ENCODE data around the gene FAM78A. TPM values are rescaled to one million over a fixed set of nuclear protein-coding genes. Genes with fewer than 3 reads are reported as not detected.

Gene FAM78A
- total RNA-seq, 4 donors from 2014 or later: 1.00 to 3.4 (median 2.2) TPM

GRCh38 chr9:131275332-131276093 is 797 bp downstream of the FAM78A start:
- 50% methylated on average over 29 of the region's 29 CpGs; no CpG with 5 or more reads in 1 of the 2 donors for WGBS, 2 donors (ENCODE audit: low coverage in 1 of 2)
- TF ChIP-seq POLR2AphosphoS5 (IDR thresholded peaks at IDR 0.05) (no peak), CTCF (IDR thresholded peaks at IDR 0.05) (no peak), EP300 (IDR thresholded peaks at IDR 0.05; ENCODE audit: low read depth) (no peak), POLR2A (IDR thresholded peaks at IDR 0.05) (no peak)
- H3K27me3 ChIP-seq: peaks cover 39% of the 10 kb centered on the region
- peak overlapping the region; percentile 24 to 79 (median 73) for H3K4me3 ChIP-seq
- in situ Hi-C loops (cut with MboI; ENCODE audit: low pct_ligation_motif_present in 1 of 4, low pct_unique_long_range_greater_than_20kb in 1 of 4, low sequenced_read_pairs in 3 of 4): no loop called here
- peak overlapping the region; percentile 76 to 84 (median 82) for H3K27ac ChIP-seq
- intact Hi-C loops (cut with DNase I; ENCODE audit: low total_unique reads): no loop called here
- H3K36me3 ChIP-seq: no peaks in the 10 kb centered on the region
- DNase-seq: peak; percentile 49
- H3K4me1 ChIP-seq: peaks cover 5 to 28% (median 12%) of the 10 kb centered on the region in 4 donors
- H3K9me3 ChIP-seq: no peaks in the 10 kb centered on the region

- in situ Hi-C loops (cut with MboI; ENCODE audit: low pct_ligation_motif_present in 1 of 4, low pct_unique_long_range_greater_than_20kb in 1 of 4, low sequenced_read_pairs in 3 of 4) (no loop called here), intact Hi-C loops (cut with DNase I; ENCODE audit: low total_unique reads) (no loop called here)
- TF ChIP-seq POLR2A (IDR thresholded peaks at IDR 0.05) (peak; percentile 32), CTCF (IDR thresholded peaks at IDR 0.05) (no peak), EP300 (IDR thresholded peaks at IDR 0.05; ENCODE audit: low read depth) (no peak), POLR2AphosphoS5 (IDR thresholded peaks at IDR 0.05) (peak in 2 of 3 donors; percentile 53 to 55)
- Histone ChIP-seq H3K9me3 (no peaks in the 10 kb centered on the region), H3K4me1 (peaks cover 5 to 28% (median 12%) of the 10 kb centered on the region in 4 donors), H3K27ac (peak overlapping the region; percentile 76 to 84 (median 82)), H3K36me3 (no peaks in the 10 kb centered on the region), H3K4me3 (peak overlapping the region; percentile 11 to 79 (median 73)), H3K27me3 (peaks cover 34% of the 10 kb centered on the region)
- 73% methylated on average over 18 of the region's 18 CpGs; no CpG with 5 or more reads in 1 of the 2 donors for WGBS, 2 donors (ENCODE audit: low coverage in 1 of 2)
- peak; percentile 65 for DNase-seq
These were observed 1.5 kb downstream of the FAM78A start for GRCh38 chr9:131274674-131275331.

- no peak for DNase-seq
- Histone ChIP-seq H3K36me3 (no peaks in the 10 kb centered on the region), H3K27me3 (peaks cover 30% of the 10 kb centered on the region), H3K27ac (peak overlapping the region; percentile 76 to 84 (median 82)), H3K9me3 (no peaks in the 10 kb centered on the region), H3K4me1 (peaks cover 5 to 28% (median 12%) of the 10 kb centered on the region in 4 donors), H3K4me3 (peak overlapping the region in 3 of 4 donors; percentile 72 to 79 (median 74))
- intact Hi-C loops (cut with DNase I; ENCODE audit: low total_unique reads) (no loop called here), in situ Hi-C loops (cut with MboI; ENCODE audit: low pct_ligation_motif_present in 1 of 4, low pct_unique_long_range_greater_than_20kb in 1 of 4, low sequenced_read_pairs in 3 of 4) (no loop called here)
- 50 to 60% methylated on average over 1 to 13 of the region's 13 CpGs for WGBS, 2 donors (ENCODE audit: low coverage in 1 of 2)
- TF ChIP-seq EP300 (IDR thresholded peaks at IDR 0.05; ENCODE audit: low read depth) (no peak), CTCF (IDR thresholded peaks at IDR 0.05) (no peak), POLR2AphosphoS5 (IDR thresholded peaks at IDR 0.05) (no peak)
These were observed 2.2 kb downstream of the FAM78A start for GRCh38 chr9:131273856-131274673.

All from transverse colon (tissue), 4 donors.